Measurements from ENCODE around the gene HNRNPA1. TPM values are rescaled to one million over a fixed set of nuclear protein-coding genes. Genes with fewer than 3 reads are reported as not detected.
A peak's percentile ranks its signal among the peaks of the same experiment; 100 is the strongest.

Gene HNRNPA1
- total RNA-seq, 1 experiment from 2014 or later = 1,764 TPM

- DNase-seq (ENCODE audit: low spot score) = no peak
- POLR2A ChIA-PET (ENCODE audit: low non-redundant PET) = no interaction called here
- Histone ChIP-seq H3K36me3 (ENCODE audit: insufficient read depth, low read length, poor library complexity, severe bottlenecking) (peaks cover 60% of the 10 kb centered on the region), H3K4me1 (ENCODE audit: insufficient read depth, low read length, poor library complexity, severe bottlenecking) (peaks cover 19% of the 10 kb centered on the region), H3K4me3 (ENCODE audit: low read depth, low read length, poor library complexity, severe bottlenecking) (no peak overlapping the region), H3K27me3 (replicated peaks; ENCODE audit: insufficient read depth, low read depth, low read length, poor library complexity) (no peaks in the 10 kb centered on the region), H3K27ac (ENCODE audit: low read depth, low read length, poor library complexity, severe bottlenecking) (no peak overlapping the region), H3K9me3 (ENCODE audit: low read depth, low read length, poor library complexity, severe bottlenecking) (no peaks in the 10 kb centered on the region)
- CTCF ChIA-PET = no interaction called here
- intact Hi-C loops (cut with micrococcal nuclease; ENCODE audit: unreplicated experiment) = no loop called here
- TF ChIP-seq EZH2 (IDR thresholded peaks at IDR 0.05; ENCODE audit: borderline replicate concordance, low read depth, low read length, poor library complexity, severe bottlenecking) (no peak), CTCF (conservative IDR thresholded peaks at IDR 0.05; ENCODE audit: low read depth, low read length) (no peak)
- no TSS peak for BruUV-seq (replicated peaks)
Measured at GRCh38 chr12:54238531-54238930, 42.0 kb upstream of the HNRNPA1 start.

GRCh38 chr12:54239620-54240019 is 40.9 kb upstream of the HNRNPA1 start:
- POLR2A ChIA-PET (ENCODE audit: low non-redundant PET) = no interaction called here
- H3K27me3 ChIP-seq (replicated peaks; ENCODE audit: insufficient read depth, low read depth, low read length, poor library complexity) = no peaks in the 10 kb centered on the region
- CTCF ChIA-PET = no interaction called here
- intact Hi-C loops (cut with micrococcal nuclease; ENCODE audit: unreplicated experiment) = no loop called here
- peaks cover 19% of the 10 kb centered on the region for H3K4me1 ChIP-seq (ENCODE audit: insufficient read depth, low read length, poor library complexity, severe bottlenecking)
- peak; percentile 78 for DNase-seq (ENCODE audit: low spot score)
- TF ChIP-seq CTCF (conservative IDR thresholded peaks at IDR 0.05; ENCODE audit: low read depth, low read length) (no peak), EZH2 (IDR thresholded peaks at IDR 0.05; ENCODE audit: borderline replicate concordance, low read depth, low read length, poor library complexity, severe bottlenecking) (no peak)
- peak overlapping the region; percentile 21 for H3K27ac ChIP-seq (ENCODE audit: low read depth, low read length, poor library complexity, severe bottlenecking)
- no TSS peak for BruUV-seq (replicated peaks)
- H3K4me3 ChIP-seq (ENCODE audit: low read depth, low read length, poor library complexity, severe bottlenecking) = no peak overlapping the region
- peaks cover 62% of the 10 kb centered on the region for H3K36me3 ChIP-seq (ENCODE audit: insufficient read depth, low read length, poor library complexity, severe bottlenecking)
- no peaks in the 10 kb centered on the region for H3K9me3 ChIP-seq (ENCODE audit: low read depth, low read length, poor library complexity, severe bottlenecking)

- TF ChIP-seq EZH2 (IDR thresholded peaks at IDR 0.05; ENCODE audit: borderline replicate concordance, low read depth, low read length, poor library complexity, severe bottlenecking) = no peak
- TF ChIP-seq CTCF (conservative IDR thresholded peaks at IDR 0.05; ENCODE audit: low read depth, low read length) = no peak
- intact Hi-C loops (cut with micrococcal nuclease; ENCODE audit: unreplicated experiment) = no loop called here
- Histone ChIP-seq H3K27ac (ENCODE audit: low read depth, low read length, poor library complexity, severe bottlenecking) (peak overlapping the region; percentile 21), H3K4me3 (ENCODE audit: low read depth, low read length, poor library complexity, severe bottlenecking) (no peak overlapping the region), H3K4me1 (ENCODE audit: insufficient read depth, low read length, poor library complexity, severe bottlenecking) (peaks cover 19% of the 10 kb centered on the region), H3K27me3 (replicated peaks; ENCODE audit: insufficient read depth, low read depth, low read length, poor library complexity) (no peaks in the 10 kb centered on the region), H3K36me3 (ENCODE audit: insufficient read depth, low read length, poor library complexity, severe bottlenecking) (peaks cover 64% of the 10 kb centered on the region), H3K9me3 (ENCODE audit: low read depth, low read length, poor library complexity, severe bottlenecking) (no peaks in the 10 kb centered on the region)
- BruUV-seq (replicated peaks) = no TSS peak
- no peak for DNase-seq (ENCODE audit: low spot score)
- ChIA-PET POLR2A (ENCODE audit: low non-redundant PET) (no interaction called here), CTCF (interaction anchor here (0.6 kb wide), 1 partner anchor 95 kb away, joined by 4 read pairs; no protein-coding TSS in a partner anchor)
Measured at GRCh38 chr12:54240129-54240528, 40.4 kb upstream of the HNRNPA1 start.
